Lower leg skin (tissue), 3 donors: ENCODE data around the gene SLC16A9.
"Not testable (repeated sequence)": the region's sequence is repeated elsewhere in the genome, so short reads cannot be mapped to it uniquely, and the experiment has no call there.

Experiments
- POLR2A ChIP-seq, 2 donors: fragments of 450-650 bp; IDR thresholded peaks; one replicate each; pipeline ENCODE4 v1.6.1; 2016 to 2017; ENCODE audit warnings: antibody characterized with exemption in 2 of 2, mild to moderate bottlenecking in 1 of 2, moderate library complexity in 1 of 2
- TF ChIP-seq, protein P1 (sequence below), 3 donors: fragments of 450-650 bp; IDR thresholded peaks; one replicate each; pipeline ENCODE4 v1.5.1; 2016; ENCODE audit warnings: antibody characterized with exemption in 3 of 3, mild to moderate bottlenecking in 3 of 3, moderate library complexity in 2 of 3

GRCh38 chr10:59729167-59729566, 19.5 kb upstream of the SLC16A9 start:
- TF ChIP-seq POLR2A (IDR thresholded peaks at IDR 0.05): not testable (repeated sequence)
- TF ChIP-seq, protein P1, sequence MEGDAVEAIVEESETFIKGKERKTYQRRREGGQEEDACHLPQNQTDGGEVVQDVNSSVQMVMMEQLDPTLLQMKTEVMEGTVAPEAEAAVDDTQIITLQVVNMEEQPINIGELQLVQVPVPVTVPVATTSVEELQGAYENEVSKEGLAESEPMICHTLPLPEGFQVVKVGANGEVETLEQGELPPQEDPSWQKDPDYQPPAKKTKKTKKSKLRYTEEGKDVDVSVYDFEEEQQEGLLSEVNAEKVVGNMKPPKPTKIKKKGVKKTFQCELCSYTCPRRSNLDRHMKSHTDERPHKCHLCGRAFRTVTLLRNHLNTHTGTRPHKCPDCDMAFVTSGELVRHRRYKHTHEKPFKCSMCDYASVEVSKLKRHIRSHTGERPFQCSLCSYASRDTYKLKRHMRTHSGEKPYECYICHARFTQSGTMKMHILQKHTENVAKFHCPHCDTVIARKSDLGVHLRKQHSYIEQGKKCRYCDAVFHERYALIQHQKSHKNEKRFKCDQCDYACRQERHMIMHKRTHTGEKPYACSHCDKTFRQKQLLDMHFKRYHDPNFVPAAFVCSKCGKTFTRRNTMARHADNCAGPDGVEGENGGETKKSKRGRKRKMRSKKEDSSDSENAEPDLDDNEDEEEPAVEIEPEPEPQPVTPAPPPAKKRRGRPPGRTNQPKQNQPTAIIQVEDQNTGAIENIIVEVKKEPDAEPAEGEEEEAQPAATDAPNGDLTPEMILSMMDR (IDR thresholded peaks at IDR 0.05): not testable (repeated sequence)
